HL-60/S4 treated with retinoic acid at 250 ng/mL for 4 days and 3 days (cell line): Measurements from ENCODE around the gene JARID2.

Source experiments
- in situ Hi-C: fragments of 300-500 bp; cut with MboI; formaldehyde crosslinking; loops from 2 replicates; pipeline ENCODE4 v1.7.0; 2022; ENCODE audit warnings: low sequenced_read_pairs

Gene JARID2

DNA sequence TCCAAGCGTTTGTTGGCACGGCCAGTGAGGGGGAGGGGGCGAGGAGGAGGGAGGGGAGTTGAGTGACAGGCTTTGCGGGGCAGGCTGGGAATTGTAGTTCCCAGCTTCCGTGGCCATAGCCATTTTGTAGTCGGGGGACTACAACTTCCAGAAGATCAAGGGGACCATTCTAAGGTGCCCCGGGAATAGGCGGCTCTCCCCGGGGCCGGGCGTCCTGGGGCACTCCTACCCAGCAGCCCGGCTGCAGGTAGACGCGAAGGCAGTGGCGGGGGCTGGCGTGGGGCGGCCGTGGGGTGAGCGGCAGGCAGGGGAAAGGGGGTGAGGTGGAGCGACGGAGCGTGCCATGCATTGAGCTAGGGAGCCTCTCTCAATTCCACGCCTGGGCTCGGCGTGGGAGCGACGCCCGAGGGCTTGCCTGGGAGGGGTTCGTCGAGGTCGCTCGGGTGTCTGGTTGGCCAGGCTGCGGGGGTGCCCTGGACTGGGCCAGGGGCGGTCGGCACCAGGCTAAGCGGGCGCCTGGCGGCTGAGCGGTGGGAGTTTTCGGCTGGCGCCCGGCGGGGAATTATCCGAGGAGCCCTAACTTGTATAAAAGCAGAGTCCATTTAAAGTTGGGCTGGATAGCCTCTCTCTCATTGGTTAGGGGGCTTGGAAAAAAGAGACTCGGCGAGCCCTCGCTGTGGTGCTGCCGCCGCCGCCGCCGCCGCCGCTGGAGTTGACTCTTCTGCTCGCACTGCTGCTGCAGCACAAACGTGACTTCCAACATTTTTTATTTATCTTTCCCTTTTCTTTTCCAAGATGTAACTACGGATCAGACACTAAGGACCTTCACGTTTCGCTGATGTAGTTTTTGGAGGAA lies at the start of gene JARID2:
JARID2 (plus strand) TSS at position 709 of the 856 bp plus-strand sequence. CDS start 471 bp downstream, outside the sequence.
- in situ Hi-C loops = no loop called here

DNA sequence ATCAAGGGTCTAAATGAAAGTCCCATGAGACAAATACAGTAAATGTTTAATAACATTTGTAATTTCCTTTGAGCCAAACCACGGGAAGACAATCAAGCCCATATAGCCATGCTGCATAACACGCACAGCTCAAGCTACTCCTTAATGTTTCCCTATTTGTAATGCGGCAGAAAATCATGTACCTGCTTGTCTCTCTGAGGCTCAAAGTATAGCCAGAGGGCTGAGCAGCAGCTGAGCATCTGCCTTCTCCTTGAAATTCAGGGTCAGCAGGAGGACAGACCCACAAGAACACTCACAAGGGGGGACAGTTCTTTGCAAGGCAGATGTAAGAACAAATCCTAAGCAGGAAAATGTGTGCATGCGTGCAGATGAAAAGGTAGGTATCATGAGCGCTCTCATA lies 45.8 kb upstream of the JARID2 start:
- in situ Hi-C loops = no loop called here

DNA sequence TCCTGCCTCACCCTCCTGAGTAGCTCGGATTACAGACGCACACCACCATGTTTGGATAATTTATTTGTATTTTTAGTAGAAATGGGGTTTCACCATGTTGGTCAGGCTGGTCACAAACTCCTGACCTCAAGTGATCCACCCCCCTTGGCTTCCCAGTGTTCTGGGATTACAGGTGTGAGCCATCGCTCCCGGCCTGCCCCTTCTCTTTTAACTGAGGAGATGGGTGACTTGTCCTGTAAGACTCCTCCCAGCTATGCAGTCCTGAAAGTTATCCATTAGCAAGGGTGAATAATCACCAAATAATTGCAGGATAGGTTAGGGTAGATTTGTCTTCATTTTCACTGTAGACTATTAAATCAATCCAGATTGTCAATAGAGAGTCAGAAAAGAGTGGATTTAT lies 40.5 kb upstream of the JARID2 start:
- in situ Hi-C loops = no loop called here

DNA sequence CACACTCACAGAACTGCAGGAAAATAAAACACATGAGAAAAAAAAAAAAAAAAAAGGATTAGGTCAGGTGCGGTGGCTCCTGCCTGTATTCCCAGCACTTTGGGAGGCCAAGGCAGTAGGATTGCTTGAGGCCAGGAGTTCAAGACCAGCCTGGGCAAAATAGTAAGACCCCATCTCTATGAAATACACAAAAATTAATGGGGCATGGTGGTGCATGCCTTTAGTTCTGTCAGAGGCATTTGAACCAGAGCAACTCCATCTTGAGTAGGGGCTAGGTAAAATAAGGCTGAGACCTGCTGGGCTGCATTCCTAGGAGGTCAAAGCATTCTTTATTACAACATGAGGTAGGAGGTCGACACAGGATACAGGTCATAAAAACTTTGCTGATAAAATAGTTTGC lies 39.0 kb upstream of the JARID2 start:
- in situ Hi-C loops = no loop called here

DNA sequence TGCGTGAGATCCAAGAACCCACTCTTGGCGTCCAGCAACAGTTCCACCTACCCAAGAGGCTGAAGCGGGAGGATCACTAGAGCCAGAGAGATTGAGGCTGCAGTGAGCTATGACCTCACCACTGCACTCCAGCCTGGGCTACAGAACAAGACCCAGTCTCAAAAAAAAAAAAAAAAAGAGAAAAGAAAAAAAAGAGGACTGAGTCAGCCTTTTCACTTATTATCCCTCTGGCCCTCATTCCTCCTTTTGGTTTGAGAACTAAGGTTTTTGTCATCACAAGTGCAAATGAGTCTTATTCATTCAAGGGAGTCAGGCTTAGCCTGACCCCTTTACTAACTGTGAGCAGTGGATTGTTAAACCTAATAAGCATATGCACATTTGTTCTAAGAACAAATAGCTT lies 37.9 kb upstream of the JARID2 start:
- in situ Hi-C loops = no loop called here

DNA sequence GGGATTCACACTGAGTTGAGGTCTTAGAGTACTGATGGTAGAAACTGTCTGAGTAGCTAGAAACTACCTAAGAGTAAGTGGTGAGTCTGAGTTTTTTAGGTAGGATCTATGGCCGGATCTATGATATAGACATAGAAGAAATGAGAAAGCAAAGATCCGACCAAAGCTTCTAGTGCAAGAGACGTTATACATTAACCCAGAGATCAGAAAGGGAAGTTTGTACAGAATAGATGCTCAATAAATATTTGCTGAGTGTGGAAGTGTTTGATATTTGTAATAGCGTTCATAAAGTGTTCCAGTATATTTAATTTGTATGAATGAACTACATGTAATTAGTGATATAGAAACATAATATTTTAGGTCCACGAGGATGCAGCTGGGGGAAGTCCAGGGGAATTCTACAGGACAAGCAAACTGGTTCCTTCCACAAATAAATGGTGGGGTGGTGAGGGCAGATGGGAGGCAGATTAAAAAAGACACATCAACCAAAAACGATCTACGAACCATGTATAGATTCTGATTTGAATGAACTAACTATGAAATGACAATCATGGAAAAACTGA lies 31.9 kb upstream of the JARID2 start:
- in situ Hi-C loops = no loop called here

DNA sequence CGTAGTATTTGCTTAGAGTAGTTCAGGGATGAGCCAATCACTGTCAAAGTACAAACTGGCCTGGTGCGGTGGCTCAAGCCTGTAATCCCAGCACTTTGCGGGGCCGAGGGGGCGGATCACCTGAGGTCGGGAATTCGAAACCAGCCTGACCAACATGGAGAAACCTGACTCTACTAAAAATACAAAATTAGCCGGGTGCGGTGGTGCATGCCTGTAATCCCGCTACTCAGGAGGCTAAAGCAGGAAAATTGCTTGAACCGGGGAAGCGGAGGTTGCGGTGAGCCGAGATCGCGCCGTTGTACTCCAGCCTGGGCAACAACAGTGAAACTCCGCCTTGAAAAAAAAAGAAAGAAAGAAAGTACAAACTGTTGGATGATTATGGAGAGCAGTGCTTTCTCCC lies 27.5 kb upstream of the JARID2 start:
- in situ Hi-C loops = no loop called here

DNA sequence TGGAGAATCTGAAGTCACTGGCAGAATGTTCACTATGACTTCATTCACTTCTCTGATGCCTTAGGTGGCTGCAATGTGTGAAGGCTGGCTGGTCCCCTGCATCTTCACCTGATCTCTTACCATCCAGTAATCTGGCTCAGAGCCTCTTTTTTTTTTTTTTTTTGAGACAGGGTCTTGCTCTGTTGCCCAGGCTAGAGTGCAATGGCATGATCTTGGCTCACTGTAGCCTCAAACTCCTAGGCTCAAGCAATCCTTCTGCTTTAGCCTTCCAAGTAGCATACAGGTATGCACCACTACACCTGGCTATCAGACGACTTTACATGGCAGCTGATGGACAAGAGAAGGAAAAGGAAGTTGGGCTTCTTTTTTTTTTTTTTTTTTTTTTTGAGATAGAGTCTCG lies 25.8 kb upstream of the JARID2 start:
- in situ Hi-C loops = no loop called here

DNA sequence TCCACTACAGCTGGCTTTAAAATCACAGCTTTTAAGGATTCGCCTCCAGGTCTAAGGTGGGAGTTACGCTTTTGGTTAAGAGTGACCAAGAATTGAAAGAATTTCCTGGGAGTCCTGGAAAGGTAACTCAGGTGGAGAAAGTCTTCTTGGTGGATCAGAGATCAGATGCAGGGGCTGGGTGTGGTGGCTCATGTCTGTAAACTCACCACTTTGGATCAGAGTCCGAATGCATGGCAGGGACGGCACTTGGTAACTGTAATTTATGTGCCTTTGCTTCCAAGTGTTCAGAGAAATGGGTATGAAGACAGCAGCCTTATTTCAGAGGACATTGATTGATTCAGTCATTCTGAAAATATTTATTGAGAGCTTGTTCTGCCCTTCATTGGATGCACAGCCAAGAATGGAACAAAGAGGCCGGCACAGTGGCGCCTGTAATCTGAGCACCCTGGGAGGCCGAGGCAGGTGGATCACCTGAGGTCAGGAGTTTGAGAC lies 18.0 kb upstream of the JARID2 start:
- in situ Hi-C loops = no loop called here

DNA sequence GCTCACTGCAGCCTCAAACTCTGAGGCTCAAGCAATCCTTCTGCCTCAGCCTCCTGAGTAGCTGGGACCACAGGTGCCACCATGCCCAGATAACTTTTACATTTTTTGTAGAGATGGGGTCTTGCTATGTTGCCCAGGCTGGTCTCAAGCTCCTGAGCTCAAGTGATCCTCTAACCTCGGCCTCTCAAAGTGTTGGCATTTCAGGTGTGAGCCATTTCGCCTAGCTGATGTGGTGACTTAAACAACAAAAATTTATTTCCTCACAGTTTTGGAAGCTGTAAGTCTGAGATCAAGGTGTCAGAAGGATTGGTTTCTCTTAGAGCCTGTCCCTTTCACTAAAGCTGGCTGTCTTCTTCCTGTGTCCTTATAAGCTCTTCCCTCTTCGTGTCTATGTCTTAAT lies 15.0 kb upstream of the JARID2 start:
- in situ Hi-C loops = no loop called here

DNA sequence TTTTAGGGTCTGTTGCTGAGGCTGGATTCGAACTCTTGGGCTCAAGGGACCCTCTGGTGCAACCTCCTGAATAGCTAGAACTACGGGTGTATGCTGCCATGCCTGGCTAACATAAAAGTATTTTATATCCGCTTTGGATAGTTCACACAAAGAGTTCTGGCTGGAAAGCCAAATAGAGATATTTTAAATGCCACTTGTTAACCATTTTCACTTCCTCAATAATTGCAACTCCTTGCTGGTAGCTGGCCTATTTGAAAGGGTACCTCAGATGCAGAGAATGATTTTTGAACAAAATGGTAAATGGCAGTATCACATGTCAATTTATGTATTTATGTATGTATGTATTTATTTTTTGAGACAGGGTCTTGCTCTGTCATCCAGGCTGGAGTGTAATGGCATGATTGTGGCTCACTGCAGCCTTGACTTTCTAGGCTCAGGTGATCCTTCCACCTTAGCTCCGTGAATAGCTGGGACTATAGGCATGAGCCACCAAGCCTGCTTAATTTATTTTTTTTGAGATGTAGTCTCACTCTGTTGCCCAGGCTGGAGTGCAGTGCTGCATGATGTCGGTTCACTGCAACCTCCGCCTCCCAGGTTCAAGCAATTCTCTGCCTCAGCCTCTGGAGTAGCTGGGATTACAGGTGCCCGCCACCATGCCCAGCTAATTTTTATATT lies 12.9 kb upstream of the JARID2 start:
- in situ Hi-C loops = no loop called here

DNA sequence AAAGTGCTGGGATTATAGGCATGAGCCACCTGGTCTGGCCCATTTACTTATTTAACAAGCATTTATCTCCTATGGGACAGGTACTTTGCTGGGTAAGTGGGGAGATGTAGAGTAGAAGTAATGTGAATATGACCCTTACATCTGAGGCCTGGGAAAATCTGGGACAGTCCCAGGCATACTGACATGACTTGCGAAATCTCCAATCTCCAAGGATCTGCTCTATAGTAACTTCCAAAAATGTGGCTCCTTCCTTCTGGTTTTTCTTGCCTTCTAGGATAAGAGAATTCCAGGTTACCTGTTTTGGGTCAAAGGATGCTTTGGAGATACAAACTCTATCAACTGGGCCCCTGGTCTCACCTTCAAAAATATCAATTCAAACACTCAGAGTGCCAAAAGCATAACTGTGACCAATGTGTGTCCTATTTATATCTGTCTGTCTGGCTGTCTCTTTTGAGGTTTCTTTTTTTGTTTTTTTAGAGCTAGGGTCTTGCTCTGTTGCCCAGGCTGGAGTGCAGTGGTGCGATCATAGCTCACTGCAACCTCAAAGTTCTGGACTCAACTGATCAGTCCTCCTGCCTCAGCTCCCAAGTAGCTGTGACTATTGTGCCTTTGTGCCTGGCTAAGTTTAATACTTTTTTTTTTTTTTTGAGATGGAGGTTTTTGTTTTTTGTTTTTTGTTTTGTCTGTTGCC lies 11.7 kb upstream of the JARID2 start:
- in situ Hi-C loops = no loop called here

DNA sequence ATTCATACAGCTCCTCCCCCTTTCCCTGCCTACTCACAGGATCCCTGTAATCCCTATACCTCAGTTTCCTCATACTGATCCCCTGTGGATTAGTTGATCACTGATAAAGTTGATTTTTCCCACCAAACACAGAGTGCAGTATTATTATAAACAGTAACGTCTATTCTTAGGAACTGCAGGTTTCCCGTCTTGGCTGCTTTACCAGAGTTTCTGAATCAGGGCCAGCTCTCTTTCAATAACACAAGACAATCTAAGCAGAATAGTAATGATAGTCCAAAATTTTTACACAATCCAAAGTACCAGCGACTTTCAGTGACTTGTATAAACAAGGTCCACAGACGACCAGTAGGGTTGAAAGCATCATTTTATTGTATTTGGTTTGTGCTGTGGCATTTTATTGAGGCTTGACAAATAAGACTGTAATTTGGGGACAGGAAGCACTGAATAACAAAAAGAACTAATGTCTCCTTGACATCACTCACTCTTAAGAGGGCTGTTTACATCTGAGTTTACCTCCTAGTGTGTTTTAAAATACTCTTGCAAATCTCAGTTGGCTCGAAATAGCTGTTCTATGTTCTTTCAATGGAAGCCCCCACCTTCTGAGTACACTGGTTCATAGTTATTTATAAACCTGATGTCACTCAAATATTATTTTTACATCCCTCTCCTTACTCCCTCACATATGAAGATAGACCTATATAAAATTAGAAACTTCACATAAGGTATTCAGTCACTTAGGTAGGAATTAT lies 6.1 kb upstream of the JARID2 start:
- in situ Hi-C loops = no loop called here

DNA sequence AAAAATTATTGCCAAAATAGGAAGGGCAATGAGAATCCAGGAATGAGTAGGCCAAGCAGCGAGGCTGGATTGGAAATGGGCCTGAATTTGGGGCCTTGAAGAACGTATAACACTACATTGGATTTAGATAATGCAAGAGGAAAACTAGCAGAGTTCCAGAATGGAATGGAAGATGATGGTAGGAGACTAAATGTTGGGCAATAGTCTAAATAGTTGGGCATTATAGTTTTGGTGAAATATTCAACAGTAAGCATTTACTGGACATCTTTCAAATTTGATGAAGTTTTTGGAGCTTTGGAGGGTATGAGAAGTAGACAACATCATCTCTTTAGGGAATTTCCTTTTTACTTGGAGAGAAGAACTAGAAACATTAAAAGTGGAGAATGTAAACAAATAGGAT lies 3.4 kb upstream of the JARID2 start:
- in situ Hi-C loops = no loop called here

DNA sequence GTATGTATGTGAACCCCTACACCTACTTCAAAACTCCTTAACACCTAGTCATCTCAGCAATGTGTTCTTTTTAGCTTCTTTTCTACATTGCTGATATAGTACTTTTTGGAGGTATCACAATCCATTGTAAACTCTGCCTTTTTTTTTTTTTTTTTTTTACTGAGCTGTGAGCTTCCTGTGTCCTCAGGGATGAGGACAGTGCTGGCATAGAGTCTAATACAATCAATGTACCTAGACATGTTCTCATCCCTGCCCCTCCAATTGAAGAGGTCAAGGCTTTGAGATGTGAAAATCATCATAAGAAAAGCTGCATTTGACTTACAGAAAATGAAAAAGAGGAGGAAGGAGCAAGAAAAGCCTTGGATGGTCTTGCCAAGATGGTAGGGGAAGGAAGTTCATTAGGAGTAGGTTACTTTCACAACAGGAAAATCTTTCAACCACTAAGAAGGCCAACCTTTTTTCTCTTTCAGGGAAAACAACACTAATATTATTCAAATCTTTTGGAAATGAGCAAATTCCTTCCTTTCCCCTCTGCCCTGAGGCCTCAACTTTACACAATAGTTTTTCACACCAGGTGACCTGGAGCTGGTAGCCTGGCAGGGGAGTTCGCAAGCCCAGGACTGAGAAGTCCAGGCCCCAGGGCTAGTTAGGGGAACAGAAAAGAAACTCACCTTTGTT lies 2.8 kb upstream of the JARID2 start:
- in situ Hi-C loops = no loop called here

DNA sequence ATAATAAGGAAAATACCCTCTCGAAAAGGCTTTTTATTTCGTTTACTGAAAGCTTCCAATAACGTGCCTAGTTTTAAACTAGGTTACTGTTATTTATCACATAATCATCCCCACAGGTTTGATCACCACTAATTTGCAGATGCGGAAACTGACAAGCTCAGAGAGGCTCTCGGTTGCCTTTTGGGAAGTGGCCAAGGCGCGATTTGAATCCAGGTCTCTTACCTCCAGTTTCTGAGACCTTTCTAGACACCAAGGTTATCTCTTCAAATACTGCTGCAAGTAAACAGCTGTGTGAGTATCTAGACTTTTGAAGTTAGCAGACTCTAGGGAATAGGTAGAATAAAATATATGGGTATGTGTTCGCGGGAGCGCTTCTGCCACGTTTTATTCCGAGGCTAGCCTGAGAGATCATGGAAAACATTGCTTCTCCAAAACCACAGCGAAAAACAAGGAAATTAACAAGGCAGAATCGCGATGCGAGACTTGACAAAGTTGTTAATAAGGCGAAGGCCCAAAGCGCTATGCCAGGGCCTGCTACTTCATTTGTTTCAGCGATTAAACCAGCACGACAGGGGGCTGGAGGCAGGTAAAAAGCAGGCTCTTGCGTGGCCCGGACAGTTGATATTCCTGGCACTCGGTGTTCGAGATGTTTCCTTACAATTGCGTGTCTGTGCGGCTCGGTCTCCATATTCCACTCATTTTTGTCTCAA lies 1.8 kb upstream of the JARID2 start:
- in situ Hi-C loops = no loop called here

DNA sequence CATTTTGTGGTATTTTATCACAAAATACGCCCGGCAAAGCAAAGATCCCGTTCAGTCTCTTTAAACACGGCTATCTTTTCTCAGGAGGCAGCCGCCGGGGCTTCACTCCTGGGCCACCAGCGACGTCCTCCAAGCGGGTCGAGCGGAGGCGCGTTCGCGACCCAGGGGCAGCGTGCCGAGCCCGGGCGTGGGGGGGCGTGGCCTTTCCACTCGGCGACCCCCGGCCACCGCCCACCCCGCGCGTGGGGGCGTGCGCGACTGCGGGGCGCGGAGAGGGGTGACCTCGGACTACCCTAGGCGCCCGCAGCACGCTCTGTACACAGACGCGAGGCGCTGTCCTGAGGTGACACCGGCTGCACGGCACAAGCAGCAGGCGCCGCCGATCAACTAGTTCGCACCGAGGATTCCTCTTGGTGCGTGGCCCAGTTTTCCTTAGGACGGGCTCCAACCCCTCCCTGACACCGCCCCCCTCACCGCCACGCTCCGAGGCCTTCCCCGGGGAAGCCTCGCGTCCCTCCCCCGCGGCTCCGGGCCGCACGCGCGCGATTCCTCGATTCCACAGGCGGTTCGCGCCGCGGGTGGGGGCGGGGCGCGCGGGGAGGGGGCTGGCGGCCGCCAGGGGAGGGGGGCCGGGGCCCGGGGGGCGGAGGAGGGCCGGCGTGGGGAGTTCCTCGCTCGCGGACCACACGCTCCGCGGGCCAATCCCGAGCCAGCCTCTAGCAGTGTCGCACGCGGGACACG lies 1.1 kb upstream of the JARID2 start:
- in situ Hi-C loops = no loop called here

DNA sequence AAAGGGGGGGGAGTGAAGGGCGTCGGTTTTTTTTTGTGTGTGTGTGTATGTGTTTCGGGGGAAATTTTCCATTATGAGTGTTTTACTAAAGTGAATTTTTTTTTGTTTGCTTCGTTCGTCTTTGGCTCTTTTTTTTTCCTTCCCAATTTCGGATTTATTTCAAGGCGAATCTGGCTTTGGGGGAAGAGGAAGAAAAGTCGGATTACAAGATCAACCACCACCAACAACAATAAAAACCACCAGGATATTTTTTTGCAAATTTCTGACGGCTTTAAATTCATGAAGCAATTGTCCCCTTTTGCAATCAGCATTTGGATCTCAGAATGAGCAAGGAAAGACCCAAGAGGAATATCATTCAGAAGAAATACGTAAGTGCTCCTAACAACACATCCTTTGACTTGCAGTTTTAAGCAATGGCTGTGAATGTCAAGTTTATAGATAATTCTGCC lies 372 bp downstream of the JARID2 start:
- in situ Hi-C loops = no loop called here
